Adipocyte (in vitro differentiated cells): Measurements from ENCODE around the gene HIGD1A.

Experiments
- DNase-seq: peaks from one replicate; pipeline ENCODE4 v3.0.0-alpha.2; 2015; ENCODE audit warnings: low read depth
- H3K27me3 ChIP-seq: replicated peaks from 2 replicates; pipeline ENCODE4 v1.7.0; 2013; ENCODE audit warnings: mild to moderate bottlenecking, low read length, moderate library complexity; ENCODE audit not compliant: control insufficient read depth, insufficient read depth
- H3K36me3 ChIP-seq: 2 replicates; pipeline ENCODE4 v1.7.0; 2013; ENCODE audit warnings: low read length, mild to moderate bottlenecking, moderate library complexity; ENCODE audit not compliant: control insufficient read depth, insufficient read depth, severe bottlenecking
- H3K4me1 ChIP-seq: 2 replicates; pipeline ENCODE4 v1.7.0; 2013; ENCODE audit warnings: mild to moderate bottlenecking, low read length, moderate library complexity; ENCODE audit not compliant: control insufficient read depth, insufficient read depth
- H3K4me3 ChIP-seq: 2 replicates; pipeline ENCODE4 v1.7.0; 2013; ENCODE audit warnings: mild to moderate bottlenecking, low read length, moderate library complexity
- H3K9ac ChIP-seq: 2 replicates; pipeline ENCODE4 v1.7.0; 2013; ENCODE audit warnings: mild to moderate bottlenecking, low read length, moderate library complexity
- H3K9me3 ChIP-seq: 2 replicates; pipeline ENCODE4 v1.7.0; 2013; ENCODE audit warnings: mild to moderate bottlenecking, low read length, moderate library complexity; ENCODE audit not compliant: control insufficient read depth

HIGD1A gene

GRCh38 chr3:42764561-42765295 is 39.6 kb downstream of the HIGD1A start:
- Histone ChIP-seq H3K4me3 (no peak overlapping the region), H3K27me3 (no peaks in the 10 kb centered on the region), H3K36me3 (no peaks in the 10 kb centered on the region), H3K4me1 (peaks cover 30% of the 10 kb centered on the region), H3K9me3 (no peaks in the 10 kb centered on the region), H3K9ac (no peak overlapping the region)
- DNase-seq: no peak

DNA sequence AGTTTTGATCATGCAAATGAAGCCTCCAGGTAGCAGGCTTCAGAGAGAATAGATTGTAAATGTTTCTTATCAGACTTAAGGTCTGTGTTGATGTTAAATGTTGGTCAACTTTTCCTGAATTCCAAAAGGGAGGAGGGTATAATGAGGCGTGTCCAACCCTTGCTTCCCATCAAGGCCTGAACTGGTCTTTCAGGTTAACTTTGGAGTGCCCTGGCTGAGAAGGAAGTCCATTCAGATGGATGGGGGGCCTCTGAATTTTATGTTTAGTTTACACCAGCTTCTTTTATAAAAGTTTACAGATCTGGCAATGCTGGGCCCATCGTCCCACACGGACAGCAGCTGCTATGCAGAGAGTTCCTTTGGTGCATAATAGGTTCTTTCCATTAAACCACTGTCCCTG is 40.2 kb downstream of the HIGD1A start:
- Histone ChIP-seq H3K27me3 (no peaks in the 10 kb centered on the region), H3K36me3 (no peaks in the 10 kb centered on the region), H3K9me3 (no peaks in the 10 kb centered on the region), H3K4me1 (peaks cover 30% of the 10 kb centered on the region), H3K4me3 (no peak overlapping the region), H3K9ac (no peak overlapping the region)
- DNase-seq: no peak

DNA sequence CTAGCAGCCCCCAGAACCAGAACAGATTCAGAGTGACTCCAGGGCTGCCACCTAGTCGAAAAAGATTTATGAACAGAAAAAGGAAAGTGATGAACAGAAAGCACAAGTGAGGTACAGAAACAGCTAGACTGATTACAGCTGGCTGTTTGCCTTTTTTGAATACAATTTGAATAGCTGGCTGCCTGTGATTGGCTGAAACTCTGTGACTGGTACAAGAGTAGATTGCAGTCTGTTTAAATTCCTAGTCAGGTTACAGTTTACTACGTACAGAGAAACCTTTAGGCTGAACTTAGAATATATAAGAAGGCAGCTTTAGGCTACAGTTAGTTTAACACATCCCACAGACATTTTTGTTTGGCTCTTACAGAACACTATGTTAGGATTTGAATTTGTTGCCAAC is 41.3 kb downstream of the HIGD1A start:
- DNase-seq: peak; percentile 66
- no peak overlapping the region for H3K4me3 ChIP-seq

GRCh38 chr3:42762046-42762724 is 42.1 kb downstream of the HIGD1A start:
- Histone ChIP-seq H3K27me3 (no peaks in the 10 kb centered on the region), H3K4me1 (peaks cover 30% of the 10 kb centered on the region), H3K9me3 (no peaks in the 10 kb centered on the region), H3K36me3 (no peaks in the 10 kb centered on the region), H3K9ac (peak overlapping the region; percentile 45), H3K4me3 (peak overlapping the region; percentile 7)
- peak; percentile 53 for DNase-seq

More for the DNA sequence above, 41.3 kb downstream of the HIGD1A start:
- Histone ChIP-seq H3K9me3 (no peaks in the 10 kb centered on the region), H3K27me3 (no peaks in the 10 kb centered on the region), H3K9ac (peak overlapping the region; percentile 45), H3K36me3 (no peaks in the 10 kb centered on the region), H3K4me1 (peaks cover 30% of the 10 kb centered on the region)

GRCh38 chr3:42758126-42758525 is 46.2 kb downstream of the HIGD1A start:
- no peak for DNase-seq
- Histone ChIP-seq H3K27me3 (no peaks in the 10 kb centered on the region), H3K9me3 (no peaks in the 10 kb centered on the region), H3K36me3 (no peaks in the 10 kb centered on the region), H3K9ac (no peak overlapping the region), H3K4me3 (no peak overlapping the region), H3K4me1 (peaks cover 38% of the 10 kb centered on the region)

- H3K9ac ChIP-seq: no peak overlapping the region
- H3K36me3 ChIP-seq: no peaks in the 10 kb centered on the region
- H3K4me3 ChIP-seq: no peak overlapping the region
- H3K9me3 ChIP-seq: no peaks in the 10 kb centered on the region
- H3K27me3 ChIP-seq: no peaks in the 10 kb centered on the region
- H3K4me1 ChIP-seq: peaks cover 24% of the 10 kb centered on the region
- no peak for DNase-seq
Observed at GRCh38 chr3:42756681-42757213, 47.5 kb downstream of the HIGD1A start.

GRCh38 chr3:42755681-42756578 is 48.4 kb downstream of the HIGD1A start:
- Histone ChIP-seq H3K9me3 (no peaks in the 10 kb centered on the region), H3K27me3 (no peaks in the 10 kb centered on the region)
- DNase-seq: peak; percentile 56

GRCh38 chr3:42753757-42754156 is 50.5 kb downstream of the HIGD1A start:
- H3K36me3 ChIP-seq: no peaks in the 10 kb centered on the region
- no peak overlapping the region for H3K9ac ChIP-seq
- H3K4me3 ChIP-seq: no peak overlapping the region

More at GRCh38 chr3:42755681-42756578, 48.4 kb downstream of the HIGD1A start:
- Histone ChIP-seq H3K36me3 (no peaks in the 10 kb centered on the region), H3K9ac (peak overlapping the region; percentile 27), H3K4me3 (no peak overlapping the region), H3K4me1 (peaks cover 16% of the 10 kb centered on the region)

GRCh38 chr3:42752961-42753360 is 51.3 kb downstream of the HIGD1A start:
- Histone ChIP-seq H3K9me3 (no peaks in the 10 kb centered on the region), H3K4me1 (peaks cover 13% of the 10 kb centered on the region), H3K36me3 (no peaks in the 10 kb centered on the region), H3K9ac (no peak overlapping the region), H3K4me3 (no peak overlapping the region), H3K27me3 (no peaks in the 10 kb centered on the region)
- no peak for DNase-seq

More at GRCh38 chr3:42753757-42754156, 50.5 kb downstream of the HIGD1A start:
- H3K9me3 ChIP-seq: no peaks in the 10 kb centered on the region
- peaks cover 13% of the 10 kb centered on the region for H3K4me1 ChIP-seq
- H3K27me3 ChIP-seq: no peaks in the 10 kb centered on the region
- DNase-seq: no peak

GRCh38 chr3:42752441-42752840 is 51.8 kb downstream of the HIGD1A start:
- H3K9me3 ChIP-seq: no peaks in the 10 kb centered on the region
- H3K4me1 ChIP-seq: peaks cover 13% of the 10 kb centered on the region
- H3K9ac ChIP-seq: no peak overlapping the region
- no peak overlapping the region for H3K4me3 ChIP-seq
- no peak for DNase-seq
- H3K27me3 ChIP-seq: no peaks in the 10 kb centered on the region
- H3K36me3 ChIP-seq: no peaks in the 10 kb centered on the region

- Histone ChIP-seq H3K9me3 (no peaks in the 10 kb centered on the region), H3K4me1 (peaks cover 14% of the 10 kb centered on the region), H3K9ac (no peak overlapping the region), H3K36me3 (no peaks in the 10 kb centered on the region), H3K27me3 (no peaks in the 10 kb centered on the region), H3K4me3 (no peak overlapping the region)
- no peak for DNase-seq
Observed at GRCh38 chr3:42751609-42752008, 52.7 kb downstream of the HIGD1A start.
